ENCODE results near the gene TBL1X. TPM values are rescaled to one million over a fixed set of nuclear protein-coding genes. Genes with fewer than 3 reads are reported as not detected.

Gene TBL1X
- polyA plus RNA-seq, 1 donor (not counting 4 experiments of a cell fraction or from before 2014, with no cell fraction given), result 2.2 TPM

- TF ChIP-seq EZH2 (IDR thresholded peaks at IDR 0.05; ENCODE audit: low read length), result no peak
- TF ChIP-seq, protein P1, sequence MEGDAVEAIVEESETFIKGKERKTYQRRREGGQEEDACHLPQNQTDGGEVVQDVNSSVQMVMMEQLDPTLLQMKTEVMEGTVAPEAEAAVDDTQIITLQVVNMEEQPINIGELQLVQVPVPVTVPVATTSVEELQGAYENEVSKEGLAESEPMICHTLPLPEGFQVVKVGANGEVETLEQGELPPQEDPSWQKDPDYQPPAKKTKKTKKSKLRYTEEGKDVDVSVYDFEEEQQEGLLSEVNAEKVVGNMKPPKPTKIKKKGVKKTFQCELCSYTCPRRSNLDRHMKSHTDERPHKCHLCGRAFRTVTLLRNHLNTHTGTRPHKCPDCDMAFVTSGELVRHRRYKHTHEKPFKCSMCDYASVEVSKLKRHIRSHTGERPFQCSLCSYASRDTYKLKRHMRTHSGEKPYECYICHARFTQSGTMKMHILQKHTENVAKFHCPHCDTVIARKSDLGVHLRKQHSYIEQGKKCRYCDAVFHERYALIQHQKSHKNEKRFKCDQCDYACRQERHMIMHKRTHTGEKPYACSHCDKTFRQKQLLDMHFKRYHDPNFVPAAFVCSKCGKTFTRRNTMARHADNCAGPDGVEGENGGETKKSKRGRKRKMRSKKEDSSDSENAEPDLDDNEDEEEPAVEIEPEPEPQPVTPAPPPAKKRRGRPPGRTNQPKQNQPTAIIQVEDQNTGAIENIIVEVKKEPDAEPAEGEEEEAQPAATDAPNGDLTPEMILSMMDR (optimal IDR thresholded peaks at IDR 0.05 in 1 of 3, IDR thresholded peaks at IDR 0.05 in 1 of 3, conservative IDR thresholded peaks at IDR 0.05 in 1 of 3; ENCODE audit: extremely low read depth in 1 of 3, insufficient read depth in 2 of 3, low read length in 3 of 3), result no peak
- Histone ChIP-seq H3K4me3 (ENCODE audit: control insufficient read depth in 2 of 3, extremely low read depth in 1 of 3, insufficient read depth in 2 of 3, low read depth in 1 of 3, low read length in 3 of 3) (no peak overlapping the region), H3K9ac (ENCODE audit: control insufficient read depth, extremely low read depth, insufficient read depth, low read length) (no peak overlapping the region), H3K79me2 (ENCODE audit: control insufficient read depth, insufficient read depth, low read length) (no peaks in the 10 kb centered on the region), H4K20me1 (ENCODE audit: control insufficient read depth, extremely low read depth, insufficient read depth, low read length) (no peaks in the 10 kb centered on the region), H3K9me1 (ENCODE audit: control insufficient read depth, extremely low read depth, insufficient read depth, low read length) (no peaks in the 10 kb centered on the region), H2AFZ (ENCODE audit: control insufficient read depth, low read length) (no peak overlapping the region), H3K27me3 (ENCODE audit: control insufficient read depth, extremely low read depth, insufficient read depth, low read length) (no peaks in the 10 kb centered on the region), H3K36me3 (ENCODE audit: control insufficient read depth in 2 of 2, extremely low read depth in 1 of 2, insufficient read depth in 2 of 2, low read length in 2 of 2) (no peaks in the 10 kb centered on the region), H3K27ac (ENCODE audit: control insufficient read depth, insufficient read depth, low read length) (no peak overlapping the region), H3K4me1 (ENCODE audit: control insufficient read depth, extremely low read depth, insufficient read depth, low read length) (no peaks in the 10 kb centered on the region), H3K4me2 (ENCODE audit: control insufficient read depth, extremely low read depth, insufficient read depth, low read depth, low read length) (no peak overlapping the region), H3K9me3 (ENCODE audit: control insufficient read depth, low read depth, low read length) (no peaks in the 10 kb centered on the region)
- no peak for FAIRE-seq
- dilution Hi-C loops (cut with MboI; ENCODE audit: extremely low pct_ligation_motif_present, low sequenced_read_pairs), result no loop called here
- no peak for DNase-seq (ENCODE audit: low read depth, low spot score)
Measured at GRCh38 chrX:9476810-9477575, 12.1 kb downstream of the TBL1X start.

DNA sequence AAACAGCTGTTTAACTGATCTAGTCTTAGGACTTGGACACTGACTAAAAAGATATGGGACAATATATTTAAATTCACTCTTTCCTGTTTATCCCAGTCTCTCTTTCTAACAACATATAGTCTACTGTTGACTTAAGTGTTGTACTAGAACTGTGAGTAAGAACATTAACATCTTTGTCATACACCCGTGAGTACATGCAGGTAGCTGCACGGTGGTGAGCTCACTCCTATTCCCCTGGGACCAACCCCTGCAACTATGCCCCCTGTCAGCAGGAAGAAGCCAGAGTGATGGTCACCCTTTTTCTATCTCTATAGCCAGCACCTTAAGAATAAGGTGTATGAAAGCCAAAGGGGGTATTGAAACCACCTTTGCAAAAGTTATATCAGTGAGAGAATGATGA is 17.6 kb downstream of the TBL1X start:
- dilution Hi-C loops (cut with MboI; ENCODE audit: extremely low pct_ligation_motif_present, low sequenced_read_pairs), result no loop called here
- H3K9ac ChIP-seq (ENCODE audit: control insufficient read depth, extremely low read depth, insufficient read depth, low read length), result no peak overlapping the region
- FAIRE-seq (no peak), DNase-seq (ENCODE audit: low read depth, low spot score) (no peak)
- H3K36me3 ChIP-seq (ENCODE audit: control insufficient read depth in 2 of 2, extremely low read depth in 1 of 2, insufficient read depth in 2 of 2, low read length in 2 of 2), result no peaks in the 10 kb centered on the region
- H3K79me2 ChIP-seq (ENCODE audit: control insufficient read depth, insufficient read depth, low read length), result no peaks in the 10 kb centered on the region
- no peak overlapping the region for H3K27ac ChIP-seq (ENCODE audit: control insufficient read depth, insufficient read depth, low read length)
- no peak overlapping the region for H2AFZ ChIP-seq (ENCODE audit: control insufficient read depth, low read length)
- no peak overlapping the region for H3K4me3 ChIP-seq (ENCODE audit: control insufficient read depth in 2 of 3, extremely low read depth in 1 of 3, insufficient read depth in 2 of 3, low read depth in 1 of 3, low read length in 3 of 3)
- H4K20me1 ChIP-seq (ENCODE audit: control insufficient read depth, extremely low read depth, insufficient read depth, low read length), result no peaks in the 10 kb centered on the region
- H3K4me1 ChIP-seq (ENCODE audit: control insufficient read depth, extremely low read depth, insufficient read depth, low read length), result no peaks in the 10 kb centered on the region
- TF ChIP-seq, protein P1 (optimal IDR thresholded peaks at IDR 0.05 in 1 of 3, IDR thresholded peaks at IDR 0.05 in 1 of 3, conservative IDR thresholded peaks at IDR 0.05 in 1 of 3; ENCODE audit: extremely low read depth in 1 of 3, insufficient read depth in 2 of 3, low read length in 3 of 3), result peak in 1 of 3 experiments; percentile 9
- TF ChIP-seq EZH2 (IDR thresholded peaks at IDR 0.05; ENCODE audit: low read length), result no peak
- no peaks in the 10 kb centered on the region for H3K27me3 ChIP-seq (ENCODE audit: control insufficient read depth, extremely low read depth, insufficient read depth, low read length)
- H3K4me2 ChIP-seq (ENCODE audit: control insufficient read depth, extremely low read depth, insufficient read depth, low read depth, low read length), result no peak overlapping the region
- H3K9me3 ChIP-seq (ENCODE audit: control insufficient read depth, low read depth, low read length), result no peaks in the 10 kb centered on the region
- H3K9me1 ChIP-seq (ENCODE audit: control insufficient read depth, extremely low read depth, insufficient read depth, low read length), result no peaks in the 10 kb centered on the region

Data from keratinocyte (primary cell).